ENCODE data around the gene ENOPH1.

ENOPH1 gene

GRCh38 chr4:82430964-82431745, 765 bp downstream of the ENOPH1 start:
- Histone ChIP-seq H3K9me3 (ENCODE audit: low read length) (no peaks in the 10 kb centered on the region), H3K4me3 (ENCODE audit: low read depth, low read length, poor library complexity, severe bottlenecking) (peak overlapping the region; percentile 99), H3K9ac (ENCODE audit: low read length) (peak overlapping the region; percentile 99), H3K27me3 (ENCODE audit: insufficient read depth, low read length) (no peaks in the 10 kb centered on the region), H3K36me3 (ENCODE audit: insufficient read depth, low read length) (peaks cover 58% of the 10 kb centered on the region), H4K20me1 (ENCODE audit: insufficient read depth, low read length) (peaks cover 17% of the 10 kb centered on the region), H3K9me2 (ENCODE audit: low read depth, low read length) (no peaks in the 10 kb centered on the region), H2AFZ (ENCODE audit: low read length) (no peak overlapping the region), H3K4me1 (ENCODE audit: insufficient read depth, low read length, severe bottlenecking) (peaks cover 39% of the 10 kb centered on the region), H3K27ac (ENCODE audit: low read depth, low read length, poor library complexity, severe bottlenecking) (peak overlapping the region; percentile 75), H3K4me2 (ENCODE audit: low read length) (peak overlapping the region; percentile 86), H3K79me2 (ENCODE audit: insufficient read depth, low read length) (peaks cover 76% of the 10 kb centered on the region), H3F3A (ENCODE audit: insufficient read depth, low read length) (peaks cover 7% of the 10 kb centered on the region; the same call in 1 of the 2 replicates)
- TF ChIP-seq EZH2 (IDR thresholded peaks at IDR 0.05; ENCODE audit: borderline replicate concordance, low read length) = no peak
- no peak for TF ChIP-seq CTCF (IDR thresholded peaks at IDR 0.05; ENCODE audit: low read length)

GRCh38 chr4:82431831-82432230, 1.4 kb downstream of the ENOPH1 start:
- no peaks in the 10 kb centered on the region for H3K9me3 ChIP-seq (ENCODE audit: low read length)
- H3K79me2 ChIP-seq (ENCODE audit: insufficient read depth, low read length) = peaks cover 80% of the 10 kb centered on the region
- H3K27me3 ChIP-seq (ENCODE audit: insufficient read depth, low read length) = no peaks in the 10 kb centered on the region
- H3K4me1 ChIP-seq (ENCODE audit: insufficient read depth, low read length, severe bottlenecking) = peaks cover 37% of the 10 kb centered on the region
- H4K20me1 ChIP-seq (ENCODE audit: insufficient read depth, low read length) = peaks cover 13% of the 10 kb centered on the region
- H3K36me3 ChIP-seq (ENCODE audit: insufficient read depth, low read length) = peaks cover 58% of the 10 kb centered on the region
- no peak overlapping the region for H3K27ac ChIP-seq (ENCODE audit: low read depth, low read length, poor library complexity, severe bottlenecking)
- no peak overlapping the region for H2AFZ ChIP-seq (ENCODE audit: low read length)
- peak overlapping the region; percentile 86 for H3K4me2 ChIP-seq (ENCODE audit: low read length)
- H3K9ac ChIP-seq (ENCODE audit: low read length) = peak overlapping the region; percentile 99
- H3F3A ChIP-seq (ENCODE audit: insufficient read depth, low read length) = peaks cover 4% of the 10 kb centered on the region; the same call in 1 of the 2 replicates
- no peaks in the 10 kb centered on the region for H3K9me2 ChIP-seq (ENCODE audit: low read depth, low read length)
- peak overlapping the region; percentile 99 for H3K4me3 ChIP-seq (ENCODE audit: low read depth, low read length, poor library complexity, severe bottlenecking)
- TF ChIP-seq CTCF (IDR thresholded peaks at IDR 0.05; ENCODE audit: low read length) = no peak
- TF ChIP-seq EZH2 (IDR thresholded peaks at IDR 0.05; ENCODE audit: borderline replicate concordance, low read length) = no peak

GRCh38 chr4:82432596-82432995, 2.2 kb downstream of the ENOPH1 start:
- H3K4me2 ChIP-seq (ENCODE audit: low read length) = peak overlapping the region; percentile 86; the same call in 1 of the 2 replicates

More at GRCh38 chr4:82432596-82432995, 2.2 kb downstream of the ENOPH1 start:
- TF ChIP-seq CTCF (IDR thresholded peaks at IDR 0.05; ENCODE audit: low read length) (no peak), EZH2 (IDR thresholded peaks at IDR 0.05; ENCODE audit: borderline replicate concordance, low read length) (no peak)
- Histone ChIP-seq H3K4me1 (ENCODE audit: insufficient read depth, low read length, severe bottlenecking) (peaks cover 29% of the 10 kb centered on the region), H3K79me2 (ENCODE audit: insufficient read depth, low read length) (peaks cover 80% of the 10 kb centered on the region), H3K36me3 (ENCODE audit: insufficient read depth, low read length) (peaks cover 58% of the 10 kb centered on the region), H3F3A (ENCODE audit: insufficient read depth, low read length) (peaks cover 4% of the 10 kb centered on the region; the same call in 1 of the 2 replicates), H3K27me3 (ENCODE audit: insufficient read depth, low read length) (no peaks in the 10 kb centered on the region), H3K4me3 (ENCODE audit: low read depth, low read length, poor library complexity, severe bottlenecking) (no peak overlapping the region), H3K9me2 (ENCODE audit: low read depth, low read length) (no peaks in the 10 kb centered on the region), H4K20me1 (ENCODE audit: insufficient read depth, low read length) (peaks cover 6% of the 10 kb centered on the region), H3K9ac (ENCODE audit: low read length) (no peak overlapping the region), H3K9me3 (ENCODE audit: low read length) (no peaks in the 10 kb centered on the region), H2AFZ (ENCODE audit: low read length) (no peak overlapping the region), H3K27ac (ENCODE audit: low read depth, low read length, poor library complexity, severe bottlenecking) (no peak overlapping the region)
